AG08395 (cell line): ENCODE data around the gene PRKCZ.
"Not testable (repeated sequence)": the region's sequence is repeated elsewhere in the genome, so short reads cannot be mapped to it uniquely, and the experiment has no call there.

Experiments used
- DNase-seq: peaks from one replicate; pipeline ENCODE4 v3.0.0; 2012; ENCODE audit warnings: mixed read lengths, low spot score

The PRKCZ gene

GRCh38 chr1:2115008-2115641 lies 64.9 kb downstream of the PRKCZ start:
- no peak for DNase-seq

GRCh38 chr1:2115702-2116341 lies 65.6 kb downstream of the PRKCZ start:
- peak; percentile 32 for DNase-seq

- no peak for DNase-seq
These were observed 69.7 kb downstream of the PRKCZ start for GRCh38 chr1:2119886-2120285.

DNA sequence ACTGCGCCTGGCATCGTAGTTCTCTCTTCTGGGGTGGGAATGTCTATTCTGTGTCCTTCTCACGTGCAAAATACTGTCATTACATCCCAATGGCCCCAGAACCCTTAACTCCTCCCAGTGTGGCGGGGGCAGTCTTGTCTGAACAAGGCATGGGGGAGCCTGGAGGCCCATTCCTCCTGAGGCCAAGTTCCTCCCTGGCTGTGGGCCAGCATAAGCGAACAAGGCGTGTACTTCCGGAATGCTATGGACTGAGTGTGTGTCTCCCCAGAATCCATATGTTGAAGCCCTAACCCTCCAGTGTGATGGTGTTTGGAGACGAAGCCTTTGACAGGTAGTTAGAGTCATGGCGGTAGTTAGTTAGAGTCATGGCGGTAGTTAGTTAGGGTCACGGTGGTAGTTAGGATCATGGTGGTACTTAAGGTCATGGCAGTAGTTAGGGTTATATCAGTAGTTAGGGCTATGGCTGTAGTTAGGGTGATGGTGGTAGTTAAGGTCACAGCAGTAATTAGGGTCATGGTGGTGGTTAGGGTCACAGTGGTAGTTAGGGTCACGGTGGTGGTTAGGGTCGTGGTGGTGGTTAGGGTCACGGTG lies 71.0 kb downstream of the PRKCZ start:
- DNase-seq: no peak

DNA sequence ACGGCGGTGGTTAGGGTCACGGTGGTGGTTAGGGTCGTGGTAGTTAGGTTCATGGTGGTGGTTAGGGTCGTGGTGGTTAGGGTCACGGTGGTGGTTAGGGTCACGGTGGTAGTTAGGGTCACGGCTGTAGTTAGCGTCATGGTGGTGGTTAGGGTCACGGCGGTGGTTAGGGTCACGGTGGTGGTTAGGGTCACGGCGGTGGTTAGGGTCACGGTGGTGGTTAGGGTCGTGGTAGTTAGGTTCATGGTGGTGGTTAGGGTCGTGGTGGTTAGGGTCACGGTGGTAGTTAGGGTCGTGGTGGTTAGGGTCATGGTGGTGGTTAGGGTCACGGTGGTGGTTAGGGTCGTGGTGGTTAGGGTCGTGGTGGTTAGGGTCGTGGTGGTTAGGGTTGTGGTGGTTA lies 71.6 kb downstream of the PRKCZ start:
- not testable (repeated sequence) for DNase-seq

GRCh38 chr1:2124446-2125198 lies 74.4 kb downstream of the PRKCZ start:
- no peak for DNase-seq

DNA sequence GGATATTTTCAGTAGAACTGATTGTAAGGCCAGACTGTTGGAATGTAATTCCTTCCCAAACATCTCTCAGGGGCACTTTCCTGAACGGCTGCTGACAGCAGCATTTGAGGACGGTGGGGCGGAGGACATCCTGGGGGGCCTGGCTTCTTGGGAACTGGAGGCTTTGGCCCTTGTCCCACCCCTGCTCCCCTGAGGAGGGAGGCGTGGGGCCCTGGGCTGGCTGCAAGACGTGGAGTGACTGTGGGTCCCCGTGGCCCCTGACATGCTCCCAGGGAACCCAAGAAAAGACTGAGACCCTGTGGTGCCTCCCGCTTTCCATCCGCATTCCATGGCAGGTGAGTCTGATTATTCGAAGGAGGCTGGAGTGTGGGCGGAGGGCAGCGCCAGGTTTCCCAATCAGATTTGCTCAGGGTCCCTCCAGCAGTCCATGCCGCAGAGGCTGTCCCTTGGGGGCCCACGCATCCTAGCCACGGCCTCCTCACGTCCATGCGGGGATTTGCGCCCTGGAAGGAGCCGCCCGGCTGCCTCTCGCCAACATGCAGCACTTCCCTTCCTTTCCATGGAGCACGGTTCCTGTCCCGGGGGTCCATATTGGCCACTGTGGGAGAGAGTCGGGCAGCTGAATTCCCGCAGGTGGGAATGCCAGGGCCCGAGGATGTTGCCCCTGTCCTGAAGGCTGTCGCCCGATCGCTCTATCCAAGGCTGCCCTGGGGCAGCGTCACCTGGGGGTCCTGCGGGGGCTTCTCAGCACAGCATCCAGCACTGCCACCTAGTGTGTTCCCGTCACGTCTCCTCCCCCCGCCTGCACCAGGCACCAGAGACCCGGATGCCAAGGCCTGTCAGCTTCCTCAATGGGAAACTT lies 75.4 kb downstream of the PRKCZ start:
- no peak for DNase-seq

DNA sequence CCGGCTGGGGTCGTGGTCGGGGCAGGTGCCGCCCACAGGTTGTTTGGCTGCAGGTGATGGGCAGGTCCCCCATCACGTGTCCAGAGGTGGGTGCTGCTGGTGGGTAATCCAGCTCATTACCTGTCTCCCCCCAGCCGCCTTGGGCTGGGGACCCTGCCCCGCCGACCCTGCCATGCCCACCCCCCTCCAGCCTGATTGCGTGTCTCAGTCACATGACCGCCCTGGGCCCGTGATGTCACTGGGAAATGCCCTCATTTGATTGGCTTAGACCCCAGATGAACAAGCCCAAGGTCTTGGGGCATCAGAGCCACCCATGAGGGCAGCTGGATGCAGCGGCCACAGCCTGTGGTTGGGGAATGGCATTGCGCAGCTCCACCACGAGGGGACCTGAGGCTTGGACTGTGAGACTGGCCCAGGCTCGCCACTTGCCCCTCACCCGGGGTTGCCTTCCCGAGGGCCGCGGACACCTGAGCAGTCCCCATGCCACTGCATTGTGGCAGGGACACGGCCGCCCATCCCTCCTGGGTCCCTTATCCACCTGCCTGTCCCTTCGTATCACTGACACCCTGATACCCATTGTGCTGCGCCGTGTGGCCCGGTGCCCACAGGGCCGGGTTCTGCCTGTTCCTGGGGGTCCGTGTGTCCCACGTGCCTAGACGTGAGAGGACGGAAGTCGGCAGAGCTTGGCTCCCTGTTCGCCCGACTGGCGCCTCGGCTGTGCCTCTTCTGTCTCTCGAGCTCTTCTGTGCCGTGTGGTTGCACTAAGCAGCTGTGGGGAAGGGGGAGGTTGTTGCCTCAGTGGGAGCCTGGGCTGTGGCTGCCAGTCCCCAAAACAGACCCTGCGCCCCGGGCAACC lies 76.3 kb downstream of the PRKCZ start:
- DNase-seq: no peak

DNA sequence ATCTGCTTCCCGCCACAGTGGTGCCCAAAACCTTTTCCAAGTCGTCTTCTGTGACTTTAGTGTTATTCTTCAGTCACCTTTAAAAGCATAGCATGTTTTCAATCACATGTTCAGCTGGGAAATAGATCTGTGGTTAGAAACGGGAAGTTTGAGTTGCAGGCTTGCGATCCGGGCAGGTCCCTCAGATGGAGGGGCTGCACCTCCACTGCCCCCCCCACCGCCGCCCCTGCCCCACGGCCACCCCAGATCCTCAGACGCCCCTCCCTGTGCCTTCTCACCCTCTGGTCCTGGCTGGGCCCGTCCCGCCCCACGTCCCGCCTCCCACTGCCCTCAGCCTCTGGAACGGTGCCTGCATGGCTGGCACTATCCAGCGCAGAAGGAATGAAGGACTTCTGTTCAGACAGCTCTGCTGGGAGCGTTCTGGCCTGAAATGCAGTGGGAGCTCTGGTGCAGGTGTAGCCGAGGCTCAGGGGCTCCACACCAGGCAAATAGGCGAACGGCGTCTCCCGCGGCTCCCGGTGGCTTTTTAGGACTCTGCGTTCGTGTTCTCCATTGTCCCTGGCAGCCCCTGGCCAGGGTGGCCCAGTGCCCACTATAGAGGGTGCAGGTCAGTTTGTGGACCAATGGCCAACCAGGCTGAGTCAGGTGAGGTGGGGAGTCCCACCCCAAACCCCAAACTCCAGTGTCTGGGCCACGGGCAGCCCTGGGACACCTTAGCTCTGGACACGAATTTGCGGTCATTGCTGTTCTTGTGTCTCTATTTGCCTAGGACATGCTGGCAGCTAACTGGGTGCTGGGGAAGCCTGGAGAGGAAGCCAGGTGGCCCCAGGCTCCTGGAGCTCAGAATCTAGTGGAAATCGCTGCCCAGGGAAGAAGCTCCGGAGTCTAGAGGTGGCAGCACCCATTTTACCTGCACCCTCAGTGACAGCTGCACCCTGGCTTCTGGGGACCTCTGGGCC lies 77.3 kb downstream of the PRKCZ start:
- DNase-seq: no peak

- DNase-seq: no peak
These were observed 78.1 kb downstream of the PRKCZ start for GRCh38 chr1:2128189-2128901.

GRCh38 chr1:2129256-2129943 lies 79.2 kb downstream of the PRKCZ start:
- no peak for DNase-seq

- no peak for DNase-seq
These were observed 79.9 kb downstream of the PRKCZ start for GRCh38 chr1:2130156-2130555.

DNA sequence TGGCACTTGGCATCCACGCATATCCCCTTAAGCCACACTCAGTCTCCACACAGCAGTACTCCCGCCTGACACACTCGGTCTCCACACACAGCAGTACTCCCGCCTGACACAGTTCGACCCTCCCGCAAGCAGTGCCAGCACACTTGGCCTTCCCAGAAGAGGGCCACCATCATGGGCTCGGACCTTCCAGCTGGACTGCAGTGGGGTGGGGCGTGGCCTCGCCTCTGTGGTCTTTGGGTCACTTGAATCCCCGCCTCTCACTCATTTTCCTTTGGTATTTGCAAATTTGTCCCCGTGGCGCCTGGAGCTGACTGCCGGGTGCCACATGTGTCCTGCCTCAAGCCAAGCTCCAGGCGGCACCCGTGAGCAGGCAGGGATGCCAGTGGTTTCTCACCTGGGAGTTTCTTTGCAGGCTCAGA lies 80.7 kb downstream of the PRKCZ start:
- no peak for DNase-seq

DNA sequence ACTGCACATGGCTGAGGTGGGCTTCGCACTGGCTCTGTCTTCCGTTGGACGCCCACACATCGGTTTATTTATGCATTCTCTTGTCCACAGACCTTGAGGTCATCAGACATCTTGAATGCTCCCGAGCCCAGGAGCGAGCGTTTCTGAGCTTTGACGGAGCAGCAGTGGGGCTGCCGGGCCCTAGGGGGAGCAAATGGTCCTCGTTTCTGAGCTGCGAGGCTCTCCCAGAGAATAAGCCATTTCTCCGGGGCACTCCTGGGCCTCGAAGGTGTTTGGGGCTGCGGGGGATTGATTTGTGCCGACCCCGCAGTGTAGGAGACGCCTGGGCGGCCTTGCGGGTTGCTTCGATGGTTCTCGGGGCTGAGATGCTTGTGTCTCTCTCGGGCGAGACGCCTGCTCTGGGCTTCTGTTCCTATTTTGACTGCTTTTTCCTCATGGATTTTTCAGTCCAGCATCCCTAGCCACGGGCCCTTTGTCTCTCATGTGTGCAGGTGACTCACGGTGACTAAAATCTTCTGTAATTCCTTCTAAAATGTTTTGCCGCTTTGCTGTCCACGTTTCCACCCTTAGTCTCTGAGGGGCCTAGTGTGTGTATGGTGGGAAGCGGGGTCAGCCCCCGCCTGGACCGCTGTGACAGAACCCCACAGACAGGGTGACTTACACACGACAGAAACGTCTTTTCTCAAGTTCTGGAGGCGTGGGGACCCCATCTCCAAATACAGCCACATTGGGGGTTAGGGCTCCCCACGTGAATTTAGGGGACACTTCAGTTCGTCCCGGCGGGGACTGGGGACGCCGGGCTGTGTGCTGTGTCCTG lies 82.2 kb downstream of the PRKCZ start:
- DNase-seq: peak; percentile 82

- peak; percentile 98 for DNase-seq
These were observed 83.0 kb downstream of the PRKCZ start for GRCh38 chr1:2133039-2133878.

DNA sequence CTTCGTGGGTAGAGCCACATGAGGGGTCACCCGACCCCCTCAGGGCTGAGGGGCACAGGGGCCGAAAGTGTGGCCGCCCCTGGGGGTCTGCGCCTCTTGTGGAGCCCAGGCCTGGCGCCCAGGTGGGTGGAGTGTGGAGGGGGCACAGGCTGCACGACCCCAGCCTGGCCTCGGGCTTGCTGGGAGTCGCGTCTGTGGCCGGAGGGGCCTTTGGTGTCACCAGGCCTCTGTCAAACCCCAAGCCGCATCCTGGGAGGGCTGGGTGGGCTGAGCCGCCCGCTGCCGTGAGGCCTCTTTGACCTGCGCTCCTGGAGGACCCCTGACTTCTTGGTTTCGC lies 83.6 kb downstream of the PRKCZ start:
- no peak for DNase-seq

DNA sequence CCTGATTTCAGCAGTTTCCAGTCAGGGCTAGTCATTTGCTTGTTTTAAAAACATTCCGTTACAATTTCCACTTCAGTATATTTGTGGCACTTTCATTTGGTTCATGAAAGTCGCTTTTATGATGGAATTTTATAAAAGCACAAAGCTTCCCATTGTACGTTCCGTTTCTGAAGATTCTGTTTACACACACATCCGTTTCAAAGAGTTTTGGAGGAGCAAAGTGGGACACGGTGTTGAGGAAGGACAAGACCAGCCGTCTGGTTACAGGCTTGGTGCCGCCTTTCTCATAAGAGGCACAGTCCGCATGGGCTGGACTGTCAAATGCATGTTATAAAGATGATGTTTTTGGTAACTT lies 84.0 kb downstream of the PRKCZ start:
- DNase-seq: no peak
